OCI-M2 (cell line): ENCODE measurements around the gene PODNL1.
A peak's percentile ranks its signal among the peaks of the same experiment; 100 is the strongest.

ENCODE experiments used
- DNase-seq: peaks from one replicate; lab custom pipeline; 2025; ENCODE audit not compliant: unreplicated experiment; lab: John Stamatoyannopoulos, UW

PODNL1 gene

DNA sequence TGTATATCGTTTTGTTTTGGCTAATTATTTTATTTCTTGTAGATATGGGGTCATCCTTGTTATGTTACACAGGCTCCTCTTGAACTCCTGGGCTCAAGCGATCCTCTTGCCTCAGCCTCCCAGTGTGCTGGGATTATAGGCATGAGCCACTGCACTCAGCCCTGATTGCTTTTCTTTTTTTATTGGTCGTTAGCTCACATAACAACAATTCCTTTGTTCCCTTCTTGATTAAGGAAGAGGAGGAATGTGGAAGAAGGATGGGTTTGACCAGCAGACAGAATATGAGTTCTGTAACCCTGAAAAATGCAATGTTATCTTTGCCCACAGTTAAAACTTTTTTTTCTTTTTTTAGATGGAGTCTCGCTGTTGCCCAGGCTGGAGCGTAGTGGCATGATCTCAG lies 43.7 kb downstream of the PODNL1 start:
- DNase-seq, result no peak

DNA sequence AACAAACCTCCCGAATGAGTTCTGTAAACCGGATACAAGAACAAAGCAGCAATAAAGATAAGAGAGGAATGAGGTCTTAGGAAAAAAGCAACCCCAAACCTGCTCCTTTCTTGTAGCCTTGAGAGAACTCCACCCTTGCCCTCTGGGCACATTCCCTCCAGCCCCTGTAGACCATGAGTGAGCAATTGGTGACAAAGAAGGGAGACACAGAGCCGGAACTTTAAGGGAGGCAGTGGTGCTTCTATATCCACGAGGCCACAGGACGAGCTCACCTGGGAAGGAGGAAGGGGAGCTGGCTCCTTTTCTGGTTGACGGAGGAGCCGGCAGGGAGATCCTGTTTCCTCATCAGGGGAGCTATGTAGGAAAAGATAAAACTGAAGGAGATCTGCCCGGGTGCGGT lies 45.3 kb downstream of the PODNL1 start:
- DNase-seq, result no peak

DNA sequence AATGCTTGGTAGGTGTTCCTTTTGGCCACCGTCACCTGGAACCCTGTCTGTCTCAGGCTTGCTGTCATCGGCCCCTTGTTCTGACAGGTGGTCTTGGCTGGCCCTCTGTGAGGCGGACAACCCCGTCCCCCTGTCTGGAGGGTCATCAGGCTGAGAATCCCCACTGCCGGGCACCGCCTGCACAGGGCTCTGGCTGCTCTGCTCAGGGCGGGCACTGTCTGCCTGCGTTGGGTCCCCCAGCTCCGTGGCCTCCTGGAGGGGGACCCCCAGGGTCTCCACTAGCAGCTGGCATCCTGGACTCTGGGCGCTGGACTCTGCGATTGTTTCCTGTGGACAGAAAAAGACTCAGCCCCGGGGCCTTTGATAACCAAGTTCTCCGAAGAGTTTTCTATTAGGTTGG lies 48.1 kb downstream of the PODNL1 start:
- no peak for DNase-seq

DNA sequence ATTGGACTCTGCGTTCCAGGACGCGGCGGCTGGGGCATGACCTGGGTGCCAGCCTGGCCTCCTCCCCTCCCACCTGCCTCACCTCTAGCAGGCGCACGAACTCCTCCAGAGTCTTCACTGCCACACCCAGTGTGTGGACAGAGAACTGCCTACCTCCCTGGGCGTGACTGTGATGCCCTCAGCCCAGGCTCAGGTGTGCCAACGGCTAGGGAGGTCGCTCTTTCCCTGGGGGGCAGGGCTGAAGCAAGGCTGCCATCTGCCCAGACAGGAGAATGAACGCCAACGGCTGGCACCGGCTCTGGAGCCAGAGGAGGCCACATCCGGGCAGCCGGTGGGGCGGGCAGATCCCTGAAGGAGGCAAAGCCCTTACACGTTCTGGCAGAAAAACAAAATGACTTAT lies 49.9 kb downstream of the PODNL1 start:
- no peak for DNase-seq

DNA sequence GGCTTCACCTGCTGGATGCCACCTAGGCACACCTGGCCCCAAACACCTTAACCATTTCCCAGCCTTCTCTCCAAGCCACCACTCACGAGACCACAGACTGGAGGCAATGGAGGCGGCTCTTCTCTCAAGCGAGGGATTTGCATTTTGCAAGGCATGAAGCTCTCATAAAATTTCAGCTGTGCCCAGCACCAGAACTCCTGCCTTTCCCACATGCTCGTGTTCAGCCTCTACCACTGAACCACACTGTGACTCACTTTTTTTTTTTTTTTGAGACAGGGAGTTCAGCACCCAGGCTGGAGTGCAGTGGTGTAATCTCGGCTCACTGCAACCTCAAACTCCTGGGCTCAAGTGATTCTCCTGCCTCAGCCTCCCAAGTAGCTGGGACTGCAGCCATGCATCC lies 50.7 kb downstream of the PODNL1 start:
- DNase-seq, result no peak

DNA sequence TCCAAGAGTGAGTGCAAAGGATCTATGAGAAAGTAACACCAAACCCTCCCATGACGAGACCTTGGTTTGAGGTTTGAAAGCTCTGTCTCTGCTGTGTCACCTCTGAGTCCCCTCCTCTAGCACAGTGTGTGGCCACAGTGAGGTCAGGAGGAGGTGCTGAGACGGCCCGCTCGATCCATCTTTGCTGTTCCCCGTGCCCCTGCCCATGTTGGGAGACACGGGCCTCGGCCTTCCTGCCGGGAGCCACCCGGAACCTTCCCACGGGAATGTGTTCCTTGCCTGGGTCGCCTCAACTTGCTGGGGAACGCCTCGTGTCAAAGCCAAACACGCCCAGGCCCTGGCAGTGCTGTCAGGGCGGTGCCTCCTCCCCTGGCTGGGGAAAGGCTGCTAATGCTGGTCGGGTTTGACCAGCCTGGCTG lies 51.2 kb downstream of the PODNL1 start:
- DNase-seq, result no peak

DNA sequence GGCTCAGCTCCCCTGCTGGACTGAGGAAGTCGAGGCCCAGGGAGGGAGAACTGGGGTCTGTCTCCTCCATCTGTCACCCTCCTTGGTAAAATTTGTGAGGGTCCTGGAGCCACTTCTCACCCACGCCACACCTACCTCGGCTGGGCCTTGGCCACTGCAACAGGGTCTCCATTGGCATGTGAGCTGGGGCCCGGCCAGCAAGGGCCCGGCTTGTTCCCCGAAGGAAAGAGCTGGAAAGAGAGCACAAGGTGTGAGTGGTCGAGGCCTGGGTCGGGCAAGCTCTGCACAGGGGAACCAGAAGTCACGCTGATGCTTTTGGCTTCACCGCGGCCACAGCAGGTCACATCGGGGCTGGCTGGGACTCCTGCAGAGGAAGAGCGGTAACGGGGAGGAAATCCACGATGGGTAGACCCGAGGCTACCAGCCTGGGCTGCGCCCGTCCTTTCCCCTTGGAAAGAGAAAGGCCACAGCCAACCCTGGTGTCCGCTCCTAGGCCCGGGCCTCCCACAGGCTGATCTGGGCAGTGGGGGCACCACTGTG lies 52.3 kb downstream of the PODNL1 start:
- no peak for DNase-seq

DNA sequence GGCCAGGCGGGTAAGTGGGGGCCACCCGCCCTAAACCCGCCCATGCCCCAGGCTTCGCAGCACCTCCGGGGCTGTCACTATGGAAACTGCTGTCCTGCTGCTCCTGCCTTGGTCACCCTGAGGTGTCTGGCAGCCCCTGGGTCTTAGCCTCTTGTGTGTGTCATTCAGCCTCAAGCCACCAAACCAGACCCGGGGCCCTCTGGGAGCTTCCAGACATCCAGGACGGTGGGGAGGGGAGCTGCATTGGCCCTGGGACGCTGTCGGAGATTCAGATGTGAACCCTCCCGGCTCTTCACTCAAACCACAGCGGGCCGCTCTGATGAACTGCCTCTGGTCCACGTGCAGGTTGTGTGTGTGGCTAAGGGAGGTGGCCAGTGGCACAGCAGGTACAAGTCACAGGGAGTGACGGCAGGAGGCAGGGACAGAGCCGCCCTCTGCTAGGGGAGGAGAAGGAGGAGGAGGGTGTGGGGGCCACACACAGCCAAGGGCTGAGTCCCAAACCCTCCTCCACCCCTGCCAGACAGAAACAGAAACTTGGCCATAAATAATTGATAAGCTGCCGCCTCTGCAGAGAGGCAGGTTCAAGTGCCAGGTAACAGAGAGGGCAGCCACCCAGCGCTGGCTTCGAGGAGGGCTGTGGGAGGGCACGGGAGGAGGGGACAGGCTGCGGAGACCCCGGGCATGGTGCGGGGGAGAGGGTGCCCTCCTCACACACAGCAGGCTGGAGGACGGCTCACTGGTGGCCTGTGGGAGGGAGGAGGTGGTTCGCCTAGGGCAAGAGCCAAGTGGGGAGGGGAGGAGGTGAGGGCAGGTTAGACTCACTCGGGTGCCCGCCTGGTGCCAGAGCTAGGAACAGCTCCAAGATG lies 53.3 kb downstream of the PODNL1 start:
- DNase-seq, result no peak

DNA sequence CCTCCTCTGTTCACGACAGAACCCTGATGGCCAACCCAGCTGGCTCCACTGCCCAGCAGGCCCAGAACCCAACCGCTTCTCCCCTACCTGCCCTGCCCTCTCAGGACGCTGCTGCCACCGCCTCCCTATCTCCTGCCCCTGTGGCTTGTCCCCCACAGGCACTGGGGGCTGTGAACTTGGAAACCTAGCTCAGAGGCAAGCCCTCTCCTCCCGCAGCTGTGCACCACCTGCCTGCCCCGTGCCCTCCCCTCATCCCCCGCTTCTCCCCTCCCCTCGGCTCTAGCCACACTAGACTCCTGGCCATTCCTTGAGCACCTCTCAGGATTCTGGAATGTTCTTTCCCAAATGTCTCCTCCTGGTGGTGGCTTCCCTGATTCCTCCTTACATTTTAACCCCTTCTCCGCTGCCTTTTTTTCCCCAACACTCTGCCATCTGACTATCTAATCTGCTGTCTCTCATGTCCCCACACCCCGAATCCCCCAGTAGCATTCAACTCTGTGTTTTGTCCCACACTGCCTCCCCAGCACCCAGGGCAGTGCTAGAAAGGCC lies 54.6 kb downstream of the PODNL1 start:
- DNase-seq, result no peak

DNA sequence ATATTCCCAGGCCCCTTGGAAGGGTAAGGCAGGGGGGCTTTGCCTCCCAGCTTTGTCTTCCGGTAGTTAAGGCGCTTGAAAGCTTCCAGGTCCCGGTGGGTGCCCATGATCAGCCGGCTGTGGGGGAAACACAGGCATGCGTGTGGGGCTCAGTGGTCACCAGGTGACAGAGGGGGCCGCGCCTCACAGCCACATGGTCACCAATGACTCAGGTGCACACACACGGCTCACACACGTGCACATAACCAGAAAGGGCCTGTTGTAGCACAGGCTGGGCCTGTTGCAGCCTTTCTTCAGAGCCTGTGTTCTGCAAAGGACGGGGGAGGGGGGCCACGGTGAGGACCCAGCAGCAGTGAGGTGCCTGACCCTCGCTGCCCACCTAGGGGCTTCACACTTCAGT lies 55.4 kb downstream of the PODNL1 start:
- DNase-seq, result no peak

DNA sequence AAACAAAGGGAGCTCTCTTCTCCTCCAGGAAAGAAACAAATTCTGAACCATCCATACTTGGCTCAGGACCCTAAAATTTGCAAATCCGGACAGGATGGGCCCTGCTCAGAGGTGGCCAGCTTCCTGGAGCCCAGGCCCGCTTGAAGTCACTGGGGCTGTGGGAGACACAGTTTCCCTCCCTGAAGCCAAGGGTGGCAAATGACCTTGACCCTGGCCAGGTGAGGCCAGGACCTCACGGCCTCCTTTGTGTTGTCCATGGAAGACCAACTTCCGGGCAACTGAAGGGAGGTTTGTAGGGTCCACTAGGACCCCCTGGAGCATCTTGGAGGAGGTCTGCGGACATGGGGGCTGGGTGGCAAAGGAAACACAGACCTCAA lies 55.8 kb downstream of the PODNL1 start:
- DNase-seq, result no peak

DNA sequence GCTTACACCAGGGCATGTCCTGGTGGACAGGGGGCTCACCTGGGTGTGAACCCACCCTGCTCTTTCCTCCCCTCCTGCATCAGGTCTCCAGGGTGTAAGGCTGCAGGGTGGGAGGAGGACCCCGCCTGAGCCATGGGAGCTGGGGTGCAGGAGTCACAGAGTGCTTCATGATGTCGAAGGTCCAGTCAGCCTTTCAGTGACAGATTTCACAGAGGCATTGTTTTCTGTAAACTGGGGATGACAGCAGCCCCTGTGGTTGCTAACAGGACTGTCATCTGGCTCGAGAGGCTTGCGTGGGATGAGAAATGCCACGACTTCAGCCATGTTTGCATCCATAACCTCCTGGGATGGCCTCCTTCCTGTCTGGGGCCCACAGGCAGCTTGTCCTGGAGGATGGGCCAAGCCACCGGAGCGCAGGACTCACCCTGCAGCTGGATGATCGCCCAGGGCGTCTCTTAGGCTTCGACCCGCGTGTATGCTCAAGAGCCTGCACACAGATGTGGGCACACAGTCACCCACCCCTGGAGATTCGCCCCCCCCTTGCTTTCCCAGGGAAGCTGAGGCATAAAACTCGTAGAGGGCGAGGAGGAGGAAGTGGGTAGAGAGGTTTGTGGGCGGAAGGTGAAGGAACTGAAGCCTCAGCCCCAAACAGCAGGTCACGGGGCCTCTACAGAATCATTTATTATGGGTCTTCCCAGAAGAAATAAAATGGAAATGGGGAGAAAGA lies 56.4 kb downstream of the PODNL1 start:
- DNase-seq, result peak; percentile 48

DNA sequence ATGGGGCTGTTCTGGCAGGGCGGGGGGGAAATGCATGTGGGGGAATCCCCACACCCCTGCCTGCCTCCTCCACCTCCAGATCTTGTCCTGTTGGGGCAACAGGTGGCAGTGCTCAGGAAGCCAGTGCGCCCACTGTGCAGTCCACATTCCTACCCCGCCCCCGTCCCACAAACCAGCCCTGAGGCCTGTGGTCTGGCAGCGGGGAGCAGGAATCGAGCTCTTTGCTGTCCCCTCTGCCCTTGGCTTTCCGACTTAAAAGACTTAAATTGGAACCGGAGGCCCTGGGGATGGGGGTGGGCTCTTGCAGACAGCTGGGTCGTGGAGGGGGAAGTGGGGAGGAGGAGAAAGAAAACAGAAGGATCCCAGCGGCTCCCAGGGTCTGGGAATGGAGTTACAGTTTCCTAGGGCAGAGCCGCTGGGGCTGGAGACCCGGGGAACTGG lies 56.9 kb downstream of the PODNL1 start:
- DNase-seq, result no peak
